ENCODE results near the gene HMGB4. TPM values are rescaled to one million over a fixed set of nuclear protein-coding genes. Genes with fewer than 3 reads are reported as not detected.

Gene HMGB4
- total and polyA plus RNA-seq, 2 donors (not counting 3 experiments of a cell fraction or from before 2014, with no cell fraction given), result not detected

GRCh38 chr1:33821291-33821690, 42.6 kb upstream of the HMGB4 start:
- intact Hi-C loops (cut with micrococcal nuclease), result no loop called here
- Histone ChIP-seq H2AFZ (ENCODE audit: low read depth, low read length) (no peak overlapping the region), H3K27me3 (ENCODE audit: control insufficient read depth in 2 of 2, insufficient read depth in 2 of 2, low read length in 2 of 2) (no peaks in the 10 kb centered on the region), H3K4me2 (ENCODE audit: insufficient read depth, low read length) (no peak overlapping the region), H3K9me3 (replicated peaks; ENCODE audit: control insufficient read depth, insufficient read depth, low read length) (peaks cover 4% of the 10 kb centered on the region), H3K4me1 (ENCODE audit: control insufficient read depth, extremely low read depth, insufficient read depth, low read length) (no peaks in the 10 kb centered on the region), H3K27ac (ENCODE audit: insufficient read depth, low read depth, low read length) (no peak overlapping the region), H3K36me3 (ENCODE audit: control insufficient read depth in 2 of 2, extremely low read depth in 1 of 2, insufficient read depth in 2 of 2, low read length in 2 of 2) (no peaks in the 10 kb centered on the region), H4K20me1 (replicated peaks; ENCODE audit: control insufficient read depth, extremely low read depth, insufficient read depth, low read length) (no peaks in the 10 kb centered on the region), H3K4me3 (replicated peaks in 1 of 3; ENCODE audit: insufficient read depth in 1 of 3, low read depth in 1 of 3, low read length in 3 of 3) (no peak overlapping the region), H3K9ac (replicated peaks; ENCODE audit: extremely low read depth, insufficient read depth, low read length) (no peak overlapping the region), H3K79me2 (ENCODE audit: control insufficient read depth, insufficient read depth, low read length) (no peaks in the 10 kb centered on the region), H3K9me1 (replicated peaks; ENCODE audit: control insufficient read depth, extremely low read depth, insufficient read depth, low read length) (no peaks in the 10 kb centered on the region)
- POLR2A ChIA-PET, result no interaction called here
- no peak for FAIRE-seq
- no peak for DNase-seq (ENCODE audit: low read depth, low spot score)
- TF ChIP-seq POLR2AphosphoS5 (IDR thresholded peaks at IDR 0.05; ENCODE audit: insufficient read depth, low read depth, low read length) (no peak), JUN (IDR thresholded peaks at IDR 0.05; ENCODE audit: borderline replicate concordance, insufficient read depth, insufficient read length, low read depth) (no peak), MYC (IDR thresholded peaks at IDR 0.05; ENCODE audit: low read depth, low read length) (no peak), GATA2 (IDR thresholded peaks at IDR 0.05; ENCODE audit: insufficient read depth, insufficient read length, low read depth, low read length) (no peak), EZH2 (IDR thresholded peaks at IDR 0.05; ENCODE audit: borderline replicate concordance, low read depth, low read length, severe bottlenecking) (no peak), FOS (IDR thresholded peaks at IDR 0.05; ENCODE audit: borderline replicate concordance, insufficient read depth, low read length) (no peak), POLR2A (IDR thresholded peaks at IDR 0.05; ENCODE audit: low read depth, low read length) (no peak)
- TF ChIP-seq, protein P1, sequence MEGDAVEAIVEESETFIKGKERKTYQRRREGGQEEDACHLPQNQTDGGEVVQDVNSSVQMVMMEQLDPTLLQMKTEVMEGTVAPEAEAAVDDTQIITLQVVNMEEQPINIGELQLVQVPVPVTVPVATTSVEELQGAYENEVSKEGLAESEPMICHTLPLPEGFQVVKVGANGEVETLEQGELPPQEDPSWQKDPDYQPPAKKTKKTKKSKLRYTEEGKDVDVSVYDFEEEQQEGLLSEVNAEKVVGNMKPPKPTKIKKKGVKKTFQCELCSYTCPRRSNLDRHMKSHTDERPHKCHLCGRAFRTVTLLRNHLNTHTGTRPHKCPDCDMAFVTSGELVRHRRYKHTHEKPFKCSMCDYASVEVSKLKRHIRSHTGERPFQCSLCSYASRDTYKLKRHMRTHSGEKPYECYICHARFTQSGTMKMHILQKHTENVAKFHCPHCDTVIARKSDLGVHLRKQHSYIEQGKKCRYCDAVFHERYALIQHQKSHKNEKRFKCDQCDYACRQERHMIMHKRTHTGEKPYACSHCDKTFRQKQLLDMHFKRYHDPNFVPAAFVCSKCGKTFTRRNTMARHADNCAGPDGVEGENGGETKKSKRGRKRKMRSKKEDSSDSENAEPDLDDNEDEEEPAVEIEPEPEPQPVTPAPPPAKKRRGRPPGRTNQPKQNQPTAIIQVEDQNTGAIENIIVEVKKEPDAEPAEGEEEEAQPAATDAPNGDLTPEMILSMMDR (IDR thresholded peaks at IDR 0.05; ENCODE audit: extremely low read depth in 1 of 2, insufficient read depth in 1 of 2, low read depth in 1 of 2, low read length in 2 of 2), result no peak
- TF ChIP-seq, protein P2, sequence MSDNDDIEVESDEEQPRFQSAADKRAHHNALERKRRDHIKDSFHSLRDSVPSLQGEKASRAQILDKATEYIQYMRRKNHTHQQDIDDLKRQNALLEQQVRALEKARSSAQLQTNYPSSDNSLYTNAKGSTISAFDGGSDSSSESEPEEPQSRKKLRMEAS (IDR thresholded peaks at IDR 0.05; ENCODE audit: insufficient read depth, insufficient read length), result no peak
- CTCF ChIA-PET, result no interaction called here
- BruUV-seq (replicated peaks), result no TSS peak
- dilution Hi-C loops (cut with MboI; ENCODE audit: extremely low pct_ligation_motif_present, low sequenced_read_pairs), result no loop called here
